Measurements from ENCODE around the gene CEMIP. TPM values are rescaled to one million over a fixed set of nuclear protein-coding genes. Genes with fewer than 3 reads are reported as not detected.

The CEMIP gene
- total and polyA plus RNA-seq, 2 of the 4 experiments (the other 2 are of a cell fraction), result 63.8 to 78.0 TPM

DNA sequence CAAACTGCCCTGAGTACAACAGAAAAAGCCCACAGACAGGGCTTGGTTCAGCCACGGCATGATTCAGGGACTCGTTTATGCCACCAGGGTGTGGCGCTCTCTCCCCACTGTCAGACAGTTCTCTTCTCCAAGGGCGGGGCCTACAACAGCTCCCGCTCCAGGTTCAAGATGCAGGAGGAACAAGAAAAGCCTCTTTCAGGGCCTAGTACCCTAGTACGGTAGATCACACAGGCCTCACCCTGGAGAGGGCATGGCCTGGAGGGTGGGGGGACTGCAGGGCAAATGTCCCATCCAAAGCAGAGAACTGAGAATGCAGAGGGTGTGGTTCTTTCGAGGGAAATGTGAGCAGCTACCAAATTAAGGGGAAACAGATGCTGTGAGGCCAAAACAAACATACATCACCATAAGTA lies 198.5 kb downstream of the CEMIP start:
- Histone ChIP-seq H3K36me3 (ENCODE audit: control insufficient read depth, insufficient read depth, low read length) (peaks cover 12% of the 10 kb centered on the region), H3K23ac (ENCODE audit: low read depth, low read length) (no peak overlapping the region), H3K4me2 (ENCODE audit: low read depth, low read length) (no peak overlapping the region), H3K79me1 (ENCODE audit: low read depth in 1 of 2, low read length in 2 of 2) (peaks cover 31 to 56% of the 10 kb centered on the region in 2 experiments), H3K4me1 (ENCODE audit: control insufficient read depth, insufficient read depth, low read length) (peaks cover 5% of the 10 kb centered on the region), H3K56ac (ENCODE audit: extremely low read depth, insufficient read depth, low read length) (no peak overlapping the region), H3K9me1 (ENCODE audit: insufficient read depth, low read length) (peaks cover 8% of the 10 kb centered on the region), H3K4me3 (ENCODE audit: insufficient read depth, low read depth, low read length) (no peak overlapping the region), H4K91ac (ENCODE audit: insufficient read depth, low read depth, low read length) (no peak overlapping the region), H3K14ac (replicated peaks; ENCODE audit: low read depth, low read length) (no peak overlapping the region), H2BK5ac (ENCODE audit: low read depth, low read length, poor library complexity, severe bottlenecking) (no peak overlapping the region), H3K27ac (ENCODE audit: insufficient read depth, low read length) (no peak overlapping the region), H2BK15ac (ENCODE audit: low read depth, low read length) (no peak overlapping the region), H3K27me3 (ENCODE audit: control insufficient read depth, insufficient read depth, low read length) (no peaks in the 10 kb centered on the region), H2AFZ (replicated peaks; ENCODE audit: low read length, poor library complexity) (no peak overlapping the region), H3K9me3 (ENCODE audit: control insufficient read depth, insufficient read depth, low read length) (no peaks in the 10 kb centered on the region), H2AK9ac (replicated peaks; ENCODE audit: low read depth, low read length, poor library complexity) (peak overlapping the region; percentile 71), H4K5ac (ENCODE audit: low read depth, low read length) (no peak overlapping the region), H3K9ac (ENCODE audit: low read depth, low read length) (no peak overlapping the region), H2BK20ac (ENCODE audit: low read depth, low read length) (no peak overlapping the region), H2AK5ac (ENCODE audit: low read depth, low read length) (0 out of 2 replicates have a peak overlapping the region, but pooled peaks have one; percentile 13), H2BK120ac (ENCODE audit: low read depth, low read length) (no peak overlapping the region), H3K18ac (ENCODE audit: low read depth, low read length) (no peak overlapping the region), H4K20me1 (ENCODE audit: insufficient read depth, low read length) (peaks cover 14% of the 10 kb centered on the region), H4K8ac (ENCODE audit: low read depth in 2 of 2, low read length in 2 of 2) (no peak overlapping the region), H3K4ac (ENCODE audit: low read depth, low read length) (no peak overlapping the region)
- DNase-seq (no peak), ATAC-seq (ENCODE audit: low read depth) (peak; percentile 55)
- intact Hi-C loops (cut with micrococcal nuclease) (loop anchor here (1.0 kb wide), 1 partner anchor 289 kb away; no protein-coding TSS in a partner anchor), in situ Hi-C loops (cut with MboI; ENCODE audit: low sequenced_read_pairs) (no loop called here), dilution Hi-C loops (cut with HindIII; ENCODE audit: low sequenced_read_pairs, unreplicated experiment) (no loop called here)
- TF ChIP-seq RAD21 (IDR thresholded peaks at IDR 0.05; ENCODE audit: low read length), result peak; percentile 51
- no peak for TF ChIP-seq NFE2L2 (IDR thresholded peaks at IDR 0.05; ENCODE audit: low read depth, low read length)
- TF ChIP-seq, protein P1, sequence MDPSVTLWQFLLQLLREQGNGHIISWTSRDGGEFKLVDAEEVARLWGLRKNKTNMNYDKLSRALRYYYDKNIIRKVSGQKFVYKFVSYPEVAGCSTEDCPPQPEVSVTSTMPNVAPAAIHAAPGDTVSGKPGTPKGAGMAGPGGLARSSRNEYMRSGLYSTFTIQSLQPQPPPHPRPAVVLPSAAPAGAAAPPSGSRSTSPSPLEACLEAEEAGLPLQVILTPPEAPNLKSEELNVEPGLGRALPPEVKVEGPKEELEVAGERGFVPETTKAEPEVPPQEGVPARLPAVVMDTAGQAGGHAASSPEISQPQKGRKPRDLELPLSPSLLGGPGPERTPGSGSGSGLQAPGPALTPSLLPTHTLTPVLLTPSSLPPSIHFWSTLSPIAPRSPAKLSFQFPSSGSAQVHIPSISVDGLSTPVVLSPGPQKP (IDR thresholded peaks at IDR 0.05; ENCODE audit: borderline replicate concordance, low read depth, low read length), result no peak
- TF ChIP-seq MXI1 (IDR thresholded peaks at IDR 0.05; ENCODE audit: borderline replicate concordance, low read depth, low read length), result no peak
- peak; percentile 44; the same call in 1 of the 2 replicates for TF ChIP-seq SMC3 (IDR thresholded peaks at IDR 0.05; ENCODE audit: low read depth, low read length)
- TF ChIP-seq, protein P2, sequence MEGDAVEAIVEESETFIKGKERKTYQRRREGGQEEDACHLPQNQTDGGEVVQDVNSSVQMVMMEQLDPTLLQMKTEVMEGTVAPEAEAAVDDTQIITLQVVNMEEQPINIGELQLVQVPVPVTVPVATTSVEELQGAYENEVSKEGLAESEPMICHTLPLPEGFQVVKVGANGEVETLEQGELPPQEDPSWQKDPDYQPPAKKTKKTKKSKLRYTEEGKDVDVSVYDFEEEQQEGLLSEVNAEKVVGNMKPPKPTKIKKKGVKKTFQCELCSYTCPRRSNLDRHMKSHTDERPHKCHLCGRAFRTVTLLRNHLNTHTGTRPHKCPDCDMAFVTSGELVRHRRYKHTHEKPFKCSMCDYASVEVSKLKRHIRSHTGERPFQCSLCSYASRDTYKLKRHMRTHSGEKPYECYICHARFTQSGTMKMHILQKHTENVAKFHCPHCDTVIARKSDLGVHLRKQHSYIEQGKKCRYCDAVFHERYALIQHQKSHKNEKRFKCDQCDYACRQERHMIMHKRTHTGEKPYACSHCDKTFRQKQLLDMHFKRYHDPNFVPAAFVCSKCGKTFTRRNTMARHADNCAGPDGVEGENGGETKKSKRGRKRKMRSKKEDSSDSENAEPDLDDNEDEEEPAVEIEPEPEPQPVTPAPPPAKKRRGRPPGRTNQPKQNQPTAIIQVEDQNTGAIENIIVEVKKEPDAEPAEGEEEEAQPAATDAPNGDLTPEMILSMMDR (conservative IDR thresholded peaks at IDR 0.05; ENCODE audit: low read depth, low read length), result peak; percentile 42
- TF ChIP-seq FOS (IDR thresholded peaks at IDR 0.05; ENCODE audit: low read depth, low read length), result no peak
- TF ChIP-seq RFX5 (IDR thresholded peaks at IDR 0.05; ENCODE audit: low read depth, low read length), result no peak
- TF ChIP-seq CHD1 (IDR thresholded peaks at IDR 0.05; ENCODE audit: low read depth, low read length), result no peak
- TF ChIP-seq POLR2A (IDR thresholded peaks at IDR 0.05; ENCODE audit: low read depth, low read length), result no peak
- TF ChIP-seq CEBPB (IDR thresholded peaks at IDR 0.05; ENCODE audit: low read depth, low read length), result no peak
- TF ChIP-seq BHLHE40 (IDR thresholded peaks at IDR 0.05; ENCODE audit: low read depth, low read length), result no peak
- TF ChIP-seq MAZ (IDR thresholded peaks at IDR 0.05; ENCODE audit: borderline replicate concordance, low read depth, low read length), result no peak
- TF ChIP-seq MAFK (IDR thresholded peaks at IDR 0.05; ENCODE audit: low read depth, low read length), result no peak
- no peak for TF ChIP-seq RCOR1 (IDR thresholded peaks at IDR 0.05; ENCODE audit: insufficient replicate concordance, low read length)
- TF ChIP-seq, protein P3, sequence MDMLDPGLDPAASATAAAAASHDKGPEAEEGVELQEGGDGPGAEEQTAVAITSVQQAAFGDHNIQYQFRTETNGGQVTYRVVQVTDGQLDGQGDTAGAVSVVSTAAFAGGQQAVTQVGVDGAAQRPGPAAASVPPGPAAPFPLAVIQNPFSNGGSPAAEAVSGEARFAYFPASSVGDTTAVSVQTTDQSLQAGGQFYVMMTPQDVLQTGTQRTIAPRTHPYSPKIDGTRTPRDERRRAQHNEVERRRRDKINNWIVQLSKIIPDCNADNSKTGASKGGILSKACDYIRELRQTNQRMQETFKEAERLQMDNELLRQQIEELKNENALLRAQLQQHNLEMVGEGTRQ (IDR thresholded peaks at IDR 0.05; ENCODE audit: low read depth, low read length), result no peak
- ChIA-PET CTCF (no interaction called here), POLR2A (ENCODE audit: unreplicated experiment) (no interaction called here)
- BruUV-seq (replicated peaks), result no TSS peak
- WGBS, 2 experiments (ENCODE audit: extremely low coverage in 2 of 2, insufficient read length in 1 of 2), result no CpG with 5 or more reads among the region's 7 CpGs

Measured in IMR-90 (cell line).